Measurements from ENCODE around the gene PACS1.

Gene PACS1

GRCh38 chr11:66050581-66051231 is 19.4 kb upstream of the PACS1 start:
- no peak for DNase-seq

DNA sequence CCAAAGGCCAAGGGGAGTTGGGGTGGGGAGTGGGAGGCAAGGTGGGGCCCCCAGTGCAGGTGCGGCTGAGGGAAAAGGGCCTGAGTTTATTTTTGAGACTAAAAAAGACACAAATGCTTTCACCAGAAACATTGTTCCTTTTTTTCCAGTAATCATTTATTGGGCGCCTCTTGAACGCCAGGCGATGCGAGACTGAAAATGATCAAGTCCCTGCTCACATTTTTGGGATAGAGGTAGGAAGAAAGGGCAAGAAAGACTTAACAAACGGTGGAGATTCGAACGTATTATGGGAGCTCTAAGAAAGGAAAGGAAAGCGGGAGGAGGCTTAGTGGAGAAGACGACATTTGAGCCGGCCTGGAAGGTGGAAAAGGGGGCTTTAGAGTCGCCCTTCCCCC is 18.7 kb upstream of the PACS1 start:
- no peak for DNase-seq

DNA sequence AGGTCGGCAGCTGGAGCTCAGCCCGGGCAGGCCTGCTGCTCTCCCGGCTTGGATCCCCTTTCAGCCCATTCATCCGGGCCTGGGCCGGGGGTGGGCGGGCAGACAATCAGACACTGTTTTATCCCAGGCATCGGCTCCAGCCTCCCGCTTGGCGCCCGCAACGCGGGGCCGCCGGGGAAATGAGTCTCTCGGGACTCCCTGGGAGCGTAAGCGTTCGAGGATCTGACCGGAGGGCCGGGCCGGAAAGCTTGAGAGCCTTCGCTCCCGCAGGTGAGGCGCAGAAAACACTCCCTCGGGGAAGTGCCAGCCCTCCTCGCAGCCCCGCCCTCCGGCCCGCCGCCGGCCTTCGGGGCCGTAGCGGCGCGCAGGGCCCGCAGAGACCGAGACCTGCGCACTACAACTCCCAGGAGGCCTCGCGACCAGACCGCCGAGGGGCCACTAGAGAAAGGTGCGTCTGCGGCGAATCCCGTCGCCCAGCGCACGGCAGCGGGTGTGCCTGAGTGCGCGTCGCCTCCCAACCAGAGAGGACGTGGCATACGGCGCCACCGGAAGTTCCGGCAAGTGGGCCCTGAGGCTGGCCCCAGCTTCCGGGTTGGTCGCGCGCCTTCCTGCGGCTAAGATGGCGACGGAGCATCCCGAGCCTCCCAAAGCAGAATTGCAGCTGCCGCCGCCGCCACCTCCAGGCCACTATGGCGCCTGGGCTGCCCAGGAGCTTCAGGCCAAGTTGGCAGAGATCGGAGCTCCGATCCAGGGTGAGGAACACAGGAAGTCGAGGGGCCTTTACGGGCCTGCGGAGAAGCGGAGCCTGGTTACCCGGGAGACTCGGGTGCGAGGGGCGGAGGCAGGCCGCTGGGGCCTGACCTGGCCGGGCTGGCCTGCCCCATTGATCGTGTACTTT is 18.1 kb upstream of the PACS1 start, which contains the start of gene SF3B2:
TSS of gene SF3B2 (plus strand) at position 599 of the 898 bp plus-strand sequence. CDS start at position 620, 21 bp downstream.
- DNase-seq = peak; percentile 99

GRCh38 chr11:66052664-66052982 is 17.4 kb upstream of the PACS1 start:
- DNase-seq = no peak

- DNase-seq = no peak
These were observed 15.1 kb upstream of the PACS1 start for GRCh38 chr11:66055021-66055420.

DNA sequence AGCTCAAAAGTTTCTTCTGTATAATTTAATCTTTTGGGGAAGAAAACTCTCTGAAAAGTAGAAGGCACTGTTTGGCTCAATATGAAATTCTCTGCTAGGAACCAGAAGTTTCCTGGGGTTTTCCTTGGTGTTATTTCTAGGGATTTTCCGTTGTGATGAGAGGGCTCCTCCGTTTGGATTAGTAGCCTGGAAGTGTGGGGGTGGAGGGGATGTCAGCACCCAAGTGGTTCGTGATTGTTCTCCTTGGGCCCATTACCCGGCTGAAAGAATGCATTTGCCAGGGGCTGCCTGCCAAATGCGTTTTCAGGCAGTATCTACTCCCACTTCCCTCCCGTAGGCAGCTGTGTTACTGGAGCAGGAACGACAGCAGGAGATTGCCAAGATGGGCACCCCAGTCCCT is 13.6 kb upstream of the PACS1 start:
- DNase-seq = no peak

DNA sequence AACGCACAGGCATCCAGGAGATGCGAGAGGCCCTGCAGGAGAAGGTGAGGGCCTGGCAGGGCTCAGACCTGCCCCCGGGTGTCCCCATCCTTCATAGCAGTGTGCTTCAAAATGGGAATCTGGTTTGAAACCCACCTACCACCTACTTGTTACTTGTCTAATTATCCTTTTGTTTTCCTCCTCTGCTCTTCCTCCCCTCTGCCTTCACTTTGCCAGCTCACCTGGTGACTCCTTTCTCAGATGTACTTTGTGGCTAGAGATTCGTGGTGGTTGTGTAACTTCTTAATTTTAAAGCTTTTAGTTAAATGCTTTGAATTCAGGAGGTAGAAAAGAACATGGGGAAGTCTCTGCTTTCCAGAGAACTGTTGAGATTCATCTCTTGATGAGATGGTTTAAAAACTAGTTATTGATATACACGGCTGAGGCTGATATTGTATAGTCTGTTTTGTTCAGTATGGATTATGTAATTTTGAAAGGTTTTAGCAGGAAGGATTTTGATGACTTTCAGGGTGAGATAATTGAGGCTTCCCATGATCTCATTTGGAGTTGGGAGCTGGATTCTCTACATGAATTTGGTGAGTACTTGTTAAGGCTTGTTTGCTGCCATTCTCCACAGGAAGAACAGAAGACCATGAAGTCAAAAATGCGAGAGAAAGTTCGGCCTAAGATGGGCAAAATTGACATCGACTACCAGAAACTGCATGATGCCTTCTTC is 9.9 kb upstream of the PACS1 start:
- no peak for DNase-seq

GRCh38 chr11:66061268-66061667 is 8.8 kb upstream of the PACS1 start:
- no peak for DNase-seq

DNA sequence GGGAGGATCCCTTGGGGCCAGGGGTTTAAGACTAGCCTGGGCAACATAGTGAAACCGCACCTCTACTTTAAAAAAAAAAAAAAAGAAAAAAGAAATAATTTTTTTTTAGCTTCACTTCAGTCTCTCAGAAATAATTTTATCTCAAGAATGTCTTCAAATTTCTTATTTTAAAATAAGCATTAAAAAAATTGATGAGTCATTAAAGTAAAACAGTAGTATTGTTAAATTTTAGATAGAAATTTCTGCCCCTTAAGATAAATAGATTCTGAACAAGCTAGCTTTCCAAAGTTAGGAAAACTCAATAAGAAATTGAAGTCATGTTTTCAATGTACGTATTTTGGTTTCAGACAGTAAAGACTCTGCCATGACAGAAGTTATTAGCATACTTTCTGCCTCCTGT is 7.7 kb upstream of the PACS1 start:
- DNase-seq = no peak

GRCh38 chr11:66063900-66064299 is 6.2 kb upstream of the PACS1 start:
- DNase-seq = no peak

DNA sequence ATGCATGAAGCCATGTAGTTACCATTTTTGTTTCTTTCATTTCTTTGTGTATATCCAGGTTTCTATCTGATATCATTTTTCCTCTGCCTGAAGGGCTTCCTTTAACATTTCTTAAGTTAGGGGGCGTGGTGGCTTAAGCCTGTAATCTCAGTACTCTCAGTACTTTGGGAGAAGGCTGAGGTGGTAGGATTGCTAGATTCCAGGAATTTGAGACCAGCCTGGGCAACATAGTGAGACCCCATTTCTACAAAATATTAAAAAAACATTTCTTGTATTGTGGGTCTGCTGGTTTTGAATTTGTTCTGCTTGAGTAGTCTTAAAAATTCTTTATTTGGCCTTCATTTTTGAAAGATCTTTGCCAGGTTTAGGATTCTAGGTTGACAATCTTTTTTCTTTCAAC is 5.5 kb upstream of the PACS1 start:
- DNase-seq = no peak

- no peak for DNase-seq
These were observed 3.3 kb upstream of the PACS1 start for GRCh38 chr11:66066751-66067150.

- DNase-seq = no peak
These were observed 2.4 kb upstream of the PACS1 start for GRCh38 chr11:66067640-66068039.

- peak; percentile 38 for DNase-seq
These were observed 1.8 kb upstream of the PACS1 start for GRCh38 chr11:66068154-66068821.

- DNase-seq = no peak
These were observed 953 bp upstream of the PACS1 start for GRCh38 chr11:66068923-66069714.

GRCh38 chr11:66070604-66071380 is 720 bp downstream of the PACS1 start:
- DNase-seq = no peak

DNA sequence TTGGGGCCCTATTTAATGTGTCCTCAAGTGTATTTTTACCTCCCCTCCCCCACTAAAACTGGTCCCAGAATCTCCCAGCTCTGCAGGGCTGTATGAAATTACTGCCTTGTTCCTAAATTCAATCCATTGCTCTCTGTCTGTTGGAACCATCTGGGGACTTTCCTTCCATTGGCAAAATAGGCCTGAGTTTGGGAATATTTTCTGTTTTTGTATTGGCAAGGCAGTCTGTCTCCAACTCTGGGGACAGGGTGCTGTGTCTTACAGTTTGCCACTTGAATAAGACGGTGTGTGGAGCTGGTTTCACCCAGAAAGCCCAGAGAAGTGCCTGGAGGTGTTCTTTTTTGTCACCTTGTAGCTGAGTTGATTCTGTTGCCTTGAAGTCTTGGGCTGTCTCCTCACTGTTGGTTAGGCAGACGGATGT is 1.3 kb downstream of the PACS1 start:
- DNase-seq = no peak

DNA sequence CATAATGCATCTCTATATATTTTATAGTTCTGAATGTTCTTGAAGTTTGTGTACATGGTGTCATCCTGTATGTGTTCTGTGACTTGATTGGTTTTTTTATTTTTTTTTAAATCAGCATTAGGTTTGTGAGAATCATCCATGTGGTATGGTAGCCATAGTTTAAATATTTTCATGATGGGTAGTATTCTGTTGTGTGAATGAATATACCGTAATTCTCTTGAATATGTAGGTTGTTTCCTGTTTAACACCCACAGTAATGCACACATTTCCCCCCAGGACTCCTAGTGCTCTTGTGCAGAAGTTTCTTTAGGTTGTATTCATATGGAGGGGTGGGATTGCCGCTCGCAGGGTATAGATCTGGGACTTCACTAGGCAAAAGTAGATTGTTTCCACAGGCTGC is 2.0 kb downstream of the PACS1 start:
- no peak for DNase-seq

- DNase-seq = no peak
These were observed 2.4 kb downstream of the PACS1 start for GRCh38 chr11:66072518-66072917.

DNA sequence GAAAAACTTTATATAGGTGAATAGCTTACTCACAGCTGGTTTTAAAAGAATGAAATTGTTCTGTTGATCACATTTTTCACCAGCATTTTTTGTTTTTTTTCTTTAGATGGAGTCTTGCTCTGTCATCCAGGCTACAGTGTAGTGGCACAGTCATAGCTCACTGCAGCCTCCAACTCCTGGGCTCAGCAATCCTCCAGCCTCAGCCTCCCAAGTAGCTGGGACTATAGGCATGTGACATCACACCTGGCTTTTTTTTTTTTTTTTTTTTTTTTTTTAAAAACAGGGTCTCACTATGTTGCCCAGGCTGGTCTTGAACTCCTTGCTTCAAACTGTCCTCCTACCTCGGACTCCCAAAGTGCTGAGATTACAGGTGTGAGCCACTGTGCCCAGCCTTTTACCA is 3.6 kb downstream of the PACS1 start:
- DNase-seq = no peak

DNA sequence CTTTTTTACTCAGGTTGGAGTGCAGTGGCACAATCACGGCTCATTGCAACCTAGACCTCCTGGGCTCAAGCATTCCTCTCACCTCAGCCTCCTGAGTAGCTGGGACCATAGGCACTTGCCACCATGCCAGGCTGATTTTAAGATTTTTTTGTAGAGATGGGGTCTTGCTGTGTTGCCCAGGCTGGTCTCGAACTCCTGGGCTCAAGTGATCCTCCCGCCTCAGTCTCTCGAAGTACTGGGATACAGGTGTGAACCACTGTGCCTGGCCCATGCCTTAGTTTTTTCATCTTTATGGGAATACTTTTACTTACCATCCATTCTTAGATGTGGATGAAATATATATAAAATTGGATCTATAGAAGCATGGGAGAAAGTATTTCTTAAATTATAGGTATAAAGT is 5.2 kb downstream of the PACS1 start:
- no peak for DNase-seq

- DNase-seq = no peak
These were observed 6.5 kb downstream of the PACS1 start for GRCh38 chr11:66076561-66076960.
